SKM-1 treated with dmso at 0.1 percent for 144 hours (cell line): ENCODE data around the gene LOXL1.
"Not testable (repeated sequence)": the region's sequence is repeated elsewhere in the genome, so short reads cannot be mapped to it uniquely, and the experiment has no call there.

ENCODE experiments used
- DNase-seq: peaks from one replicate; lab custom pipeline; 2025; ENCODE audit not compliant: unreplicated experiment; lab: John Stamatoyannopoulos, UW

Gene LOXL1

GRCh38 chr15:73937726-73938125 lies 11.5 kb downstream of the LOXL1 start:
- DNase-seq: no peak

GRCh38 chr15:73938516-73938915 lies 12.3 kb downstream of the LOXL1 start:
- not testable (repeated sequence) for DNase-seq

- DNase-seq: no peak
Observed at GRCh38 chr15:73939138-73939537, 12.9 kb downstream of the LOXL1 start.

- DNase-seq: no peak
Observed at GRCh38 chr15:73940061-73940981, 14.1 kb downstream of the LOXL1 start.

GRCh38 chr15:73941044-73941443 lies 14.8 kb downstream of the LOXL1 start:
- no peak for DNase-seq

- no peak for DNase-seq
Observed at GRCh38 chr15:73941449-73941848, 15.2 kb downstream of the LOXL1 start.

- no peak for DNase-seq
Observed at GRCh38 chr15:73941871-73942635, 15.8 kb downstream of the LOXL1 start.

GRCh38 chr15:73942751-73943270 lies 16.5 kb downstream of the LOXL1 start:
- no peak for DNase-seq

GRCh38 chr15:73944161-73945129 lies 18.2 kb downstream of the LOXL1 start:
- DNase-seq: no peak

- DNase-seq: no peak
Observed at GRCh38 chr15:73945130-73945508, 18.9 kb downstream of the LOXL1 start.

- DNase-seq: no peak
Observed at GRCh38 chr15:73946046-73946721, 19.9 kb downstream of the LOXL1 start.

GRCh38 chr15:73946795-73947370 lies 20.6 kb downstream of the LOXL1 start:
- no peak for DNase-seq

- DNase-seq: no peak
Observed at GRCh38 chr15:73947651-73948050, 21.4 kb downstream of the LOXL1 start.

- DNase-seq: no peak
Observed at GRCh38 chr15:73948396-73948795, 22.1 kb downstream of the LOXL1 start.

- DNase-seq: no peak
Observed at GRCh38 chr15:73948982-73949381, 22.7 kb downstream of the LOXL1 start.

- DNase-seq: no peak
Observed at GRCh38 chr15:73949496-73949895, 23.2 kb downstream of the LOXL1 start.

GRCh38 chr15:73950479-73950830 lies 24.2 kb downstream of the LOXL1 start:
- no peak for DNase-seq

GRCh38 chr15:73950831-73951561 lies 24.7 kb downstream of the LOXL1 start:
- DNase-seq: peak; percentile 76

- no peak for DNase-seq
Observed at GRCh38 chr15:73951601-73952000, 25.3 kb downstream of the LOXL1 start.
